Measurements from ENCODE around the gene HUNK.

HUNK gene

GRCh38 chr21:31908106-31909031 is 35.5 kb downstream of the HUNK start:
- TF ChIP-seq ZFX (IDR thresholded peaks at IDR 0.05) = no peak
- TF ChIP-seq, protein P1, sequence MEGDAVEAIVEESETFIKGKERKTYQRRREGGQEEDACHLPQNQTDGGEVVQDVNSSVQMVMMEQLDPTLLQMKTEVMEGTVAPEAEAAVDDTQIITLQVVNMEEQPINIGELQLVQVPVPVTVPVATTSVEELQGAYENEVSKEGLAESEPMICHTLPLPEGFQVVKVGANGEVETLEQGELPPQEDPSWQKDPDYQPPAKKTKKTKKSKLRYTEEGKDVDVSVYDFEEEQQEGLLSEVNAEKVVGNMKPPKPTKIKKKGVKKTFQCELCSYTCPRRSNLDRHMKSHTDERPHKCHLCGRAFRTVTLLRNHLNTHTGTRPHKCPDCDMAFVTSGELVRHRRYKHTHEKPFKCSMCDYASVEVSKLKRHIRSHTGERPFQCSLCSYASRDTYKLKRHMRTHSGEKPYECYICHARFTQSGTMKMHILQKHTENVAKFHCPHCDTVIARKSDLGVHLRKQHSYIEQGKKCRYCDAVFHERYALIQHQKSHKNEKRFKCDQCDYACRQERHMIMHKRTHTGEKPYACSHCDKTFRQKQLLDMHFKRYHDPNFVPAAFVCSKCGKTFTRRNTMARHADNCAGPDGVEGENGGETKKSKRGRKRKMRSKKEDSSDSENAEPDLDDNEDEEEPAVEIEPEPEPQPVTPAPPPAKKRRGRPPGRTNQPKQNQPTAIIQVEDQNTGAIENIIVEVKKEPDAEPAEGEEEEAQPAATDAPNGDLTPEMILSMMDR (conservative IDR thresholded peaks at IDR 0.05) = no peak
- peak overlapping the region; percentile 34 for H3K27ac ChIP-seq

GRCh38 chr21:31909153-31910073 is 36.6 kb downstream of the HUNK start:
- no peak for TF ChIP-seq ZFX (IDR thresholded peaks at IDR 0.05)
- TF ChIP-seq, protein P1 (conservative IDR thresholded peaks at IDR 0.05) = no peak
- no peak overlapping the region for H3K27ac ChIP-seq

DNA sequence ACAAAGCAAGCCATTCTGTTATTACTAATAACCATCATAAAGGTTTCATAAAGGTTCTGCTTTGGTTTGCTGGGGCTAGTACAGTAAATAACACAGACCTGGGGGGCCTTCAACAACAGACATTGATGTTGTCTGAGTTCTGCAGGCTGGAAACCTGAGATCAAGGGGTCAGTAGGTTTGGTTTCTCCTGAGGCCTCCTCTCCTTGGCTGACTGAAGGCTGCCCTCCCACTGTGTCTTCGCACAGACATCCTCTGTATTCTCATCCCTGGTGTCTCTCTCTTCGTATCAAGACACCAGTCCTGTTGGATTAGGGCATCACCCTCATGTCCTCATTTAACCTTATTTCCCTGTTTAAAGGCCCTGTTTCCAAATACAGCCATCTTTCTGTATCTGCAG is 37.3 kb downstream of the HUNK start:
- TF ChIP-seq, protein P1 (conservative IDR thresholded peaks at IDR 0.05) = no peak
- TF ChIP-seq ZFX (IDR thresholded peaks at IDR 0.05) = no peak
- no peak overlapping the region for H3K27ac ChIP-seq

- no peak for TF ChIP-seq ZFX (IDR thresholded peaks at IDR 0.05)
- TF ChIP-seq, protein P1 (conservative IDR thresholded peaks at IDR 0.05) = no peak
- H3K27ac ChIP-seq = no peak overlapping the region
These were observed 38.5 kb downstream of the HUNK start for GRCh38 chr21:31911138-31911907.

GRCh38 chr21:31912501-31912900 is 39.7 kb downstream of the HUNK start:
- TF ChIP-seq, protein P1 (conservative IDR thresholded peaks at IDR 0.05) = no peak
- TF ChIP-seq ZFX (IDR thresholded peaks at IDR 0.05) = no peak
- no peak overlapping the region for H3K27ac ChIP-seq

GRCh38 chr21:31913182-31913608 is 40.4 kb downstream of the HUNK start:
- H3K27ac ChIP-seq = no peak overlapping the region
- TF ChIP-seq ZFX (IDR thresholded peaks at IDR 0.05) = no peak
- TF ChIP-seq, protein P1 (conservative IDR thresholded peaks at IDR 0.05) = no peak

All from C4-2B (cell line).